H9 (cell line): ENCODE data around the gene SSBP2. TPM values are rescaled to one million over a fixed set of nuclear protein-coding genes. Genes with fewer than 3 reads are reported as not detected.

Experiments used
- DNase-seq: peaks from one replicate; pipeline ENCODE4 v3.0.0-alpha.2; 2017
- H2AFZ ChIP-seq: one replicate; pipeline ENCODE4 v1.6.1; 2013; ENCODE audit warnings: mild to moderate bottlenecking, low read length, control low read depth, moderate library complexity
- H2AK5ac ChIP-seq: 2 replicates; pipeline ENCODE4 v1.6.1; 2013; ENCODE audit warnings: low read length, control low read depth, mixed read lengths; ENCODE audit not compliant: insufficient read length
- H2BK120ac ChIP-seq: one replicate; pipeline ENCODE4 v1.6.1; 2013; ENCODE audit warnings: low read depth, mild to moderate bottlenecking, low read length, control low read depth, inconsistent platforms; ENCODE audit not compliant: poor library complexity, severe bottlenecking
- H2BK12ac ChIP-seq: 2 replicates; pipeline ENCODE4 v1.6.1; 2013; ENCODE audit warnings: low read length, control low read depth, mixed read lengths, low read depth; ENCODE audit not compliant: insufficient read length
- H2BK15ac ChIP-seq: 2 replicates; pipeline ENCODE4 v1.6.1; 2013; ENCODE audit warnings: low read depth, low read length, control low read depth
- H2BK20ac ChIP-seq: one replicate; pipeline ENCODE4 v1.6.1; 2013; ENCODE audit warnings: low read depth, mild to moderate bottlenecking, low read length, control low read depth, inconsistent platforms; ENCODE audit not compliant: poor library complexity, severe bottlenecking
- H2BK5ac ChIP-seq: 2 replicates; pipeline ENCODE4 v1.6.1; 2013; ENCODE audit warnings: low read length, control low read depth, mixed read lengths; ENCODE audit not compliant: insufficient read length
- H3K14ac ChIP-seq: 2 replicates; pipeline ENCODE4 v1.6.1; 2013; ENCODE audit warnings: low read length, control low read depth; ENCODE audit not compliant: insufficient read depth
- H3K18ac ChIP-seq: 2 replicates; pipeline ENCODE4 v1.6.1; 2013; ENCODE audit warnings: low read depth, mild to moderate bottlenecking, mixed read lengths, low read length, control low read depth; ENCODE audit not compliant: insufficient read length
- H3K23ac ChIP-seq: 2 replicates; pipeline ENCODE4 v1.6.1; 2013; ENCODE audit warnings: low read length, control low read depth, mixed read lengths, low read depth; ENCODE audit not compliant: insufficient read length
- H3K23me2 ChIP-seq: 2 replicates; pipeline ENCODE4 v1.6.1; 2013; ENCODE audit warnings: low read depth, mild to moderate bottlenecking, mixed read lengths, low read length, control low read depth; ENCODE audit not compliant: insufficient read length, poor library complexity, severe bottlenecking
- H3K27ac ChIP-seq: 2 replicates; pipeline ENCODE4 v1.5.1; 2013; ENCODE audit warnings: low read length, control low read depth, mixed read lengths, low read depth; ENCODE audit not compliant: insufficient read length
- H3K27me3 ChIP-seq: 2 replicates; pipeline ENCODE4 v1.6.1; 2013; ENCODE audit warnings: low read length, control low read depth, inconsistent platforms; ENCODE audit not compliant: insufficient read depth
- H3K4ac ChIP-seq: 2 replicates; pipeline ENCODE4 v1.6.1; 2013; ENCODE audit warnings: low read depth, mild to moderate bottlenecking, control low read depth, inconsistent platforms, low read length, moderate library complexity
- H3K4me1 ChIP-seq: 2 replicates; pipeline ENCODE4 v1.6.1; 2013; ENCODE audit warnings: low read length, control low read depth, inconsistent platforms; ENCODE audit not compliant: insufficient read depth
- H3K4me2 ChIP-seq: 2 replicates; pipeline ENCODE4 v1.6.1; 2013; ENCODE audit warnings: low read length, control low read depth, mixed read lengths; ENCODE audit not compliant: insufficient read length, insufficient read depth
- H3K56ac ChIP-seq: 2 replicates; pipeline ENCODE4 v1.6.1; 2013; ENCODE audit warnings: low read depth, mild to moderate bottlenecking, mixed read lengths, low read length, control low read depth; ENCODE audit not compliant: insufficient read length
- H3K79me1 ChIP-seq: 2 replicates; pipeline ENCODE4 v1.6.1; 2013; ENCODE audit warnings: low read depth, mild to moderate bottlenecking, moderate library complexity, low read length, control low read depth, inconsistent platforms; ENCODE audit not compliant: insufficient read depth, poor library complexity, severe bottlenecking
- H3K79me2 ChIP-seq: 2 replicates; pipeline ENCODE4 v1.6.1; 2013; ENCODE audit warnings: low read length, control low read depth, inconsistent platforms; ENCODE audit not compliant: insufficient read depth
- H3K9ac ChIP-seq: 2 replicates; pipeline ENCODE4 v1.6.1; 2013; ENCODE audit warnings: low read length, control low read depth, mixed read lengths; ENCODE audit not compliant: insufficient read length; ENCODE audit errors: extremely low read depth
- H3K9me3 ChIP-seq: one replicate; pipeline ENCODE4 v1.6.1; 2013; ENCODE audit warnings: low read depth, low read length, inconsistent platforms; ENCODE audit not compliant: control insufficient read depth
- H3T11ph ChIP-seq: one replicate; pipeline ENCODE4 v1.6.1; 2013; ENCODE audit warnings: mild to moderate bottlenecking, low read length, control low read depth, inconsistent platforms
- H4K20me1 ChIP-seq: one replicate; pipeline ENCODE4 v1.6.1; 2013; ENCODE audit not compliant: control insufficient read depth, insufficient read length, insufficient read depth
- H4K5ac ChIP-seq: 2 replicates; pipeline ENCODE4 v1.6.1; 2013; ENCODE audit warnings: low read depth, mild to moderate bottlenecking, mixed read lengths, low read length, control low read depth; ENCODE audit not compliant: insufficient read length
- H4K8ac ChIP-seq: replicated peaks from 2 replicates; pipeline ENCODE4 v1.6.1; 2013; ENCODE audit warnings: low read length, control low read depth, mixed read lengths, low read depth; ENCODE audit not compliant: insufficient read length
- H4K91ac ChIP-seq: 2 replicates; pipeline ENCODE4 v1.6.1; 2013; ENCODE audit warnings: low read depth, mild to moderate bottlenecking, moderate library complexity, mixed read lengths, low read length, control low read depth; ENCODE audit not compliant: insufficient read length
- H3K27ac Mint-ChIP-seq, 3 experiments: 2 replicates in 2 of 3; 3 replicates in 1 of 3; pipeline ENCODE4 v1.8.0; 2020 to 2021; ENCODE audit warnings: mixed read lengths in 3 of 3, mild to moderate bottlenecking in 1 of 3, moderate library complexity in 1 of 3
- H3K27me3 Mint-ChIP-seq: 2 replicates; pipeline ENCODE4 v1.8.0; 2021; ENCODE audit warnings: low read depth, mild to moderate bottlenecking, moderate library complexity, mixed read lengths
- H3K36me3 Mint-ChIP-seq, 3 experiments: 2 replicates in 2 of 3; 3 replicates in 1 of 3; pipeline ENCODE4 v1.8.0; 2020 to 2021; ENCODE audit warnings: low read depth in 3 of 3, mixed read lengths in 3 of 3; ENCODE audit not compliant: insufficient read depth in 1 of 3
- H3K4me1 Mint-ChIP-seq, 2 experiments: 2 replicates each; pipeline ENCODE4 v1.8.0; 2020; ENCODE audit warnings: mixed read lengths in 2 of 2
- H3K4me3 Mint-ChIP-seq, 2 experiments: 2 replicates in 1 of 2; 3 replicates in 1 of 2; pipeline ENCODE4 v1.8.0; 2020 to 2021; ENCODE audit warnings: mild to moderate bottlenecking in 2 of 2, mixed read lengths in 2 of 2, moderate library complexity in 1 of 2
- H3K9me3 Mint-ChIP-seq, 2 experiments: 2 replicates in 1 of 2; 3 replicates in 1 of 2; pipeline ENCODE4 v1.8.0; 2020; ENCODE audit warnings: mild to moderate bottlenecking in 2 of 2, mixed read lengths in 2 of 2, moderate library complexity in 1 of 2
- CTCF ChIP-seq: fragments of 200-600 bp; sonication (generic); conservative IDR thresholded peaks from 3 replicates; pipeline ENCODE4 v1.8.0; 2021; ENCODE audit warnings: antibody characterized with exemption, mild to moderate bottlenecking
- WGBS: extraction: QIAGEN DNeasy Blood & Tissue Kit; methylation state at CpG from one replicate; pipeline ENCODE4 v1.1.7; 2013; ENCODE audit warnings: missing lambda C conversion rate, low lambda C conversion rate, mixed read lengths; ENCODE audit not compliant: insufficient read length; ENCODE audit errors: extremely low coverage; 5-methylcytosine and 5-hydroxymethylcytosine counted together
- total RNA-seq: library from RNA; stranded (reverse); gene quantifications from 2 replicates; pipeline ENCODE4 v1.2.1, GENCODE V29; 2021

The SSBP2 gene
- total RNA-seq, 1 experiment from 2014 or later, result 35.6 TPM

DNA sequence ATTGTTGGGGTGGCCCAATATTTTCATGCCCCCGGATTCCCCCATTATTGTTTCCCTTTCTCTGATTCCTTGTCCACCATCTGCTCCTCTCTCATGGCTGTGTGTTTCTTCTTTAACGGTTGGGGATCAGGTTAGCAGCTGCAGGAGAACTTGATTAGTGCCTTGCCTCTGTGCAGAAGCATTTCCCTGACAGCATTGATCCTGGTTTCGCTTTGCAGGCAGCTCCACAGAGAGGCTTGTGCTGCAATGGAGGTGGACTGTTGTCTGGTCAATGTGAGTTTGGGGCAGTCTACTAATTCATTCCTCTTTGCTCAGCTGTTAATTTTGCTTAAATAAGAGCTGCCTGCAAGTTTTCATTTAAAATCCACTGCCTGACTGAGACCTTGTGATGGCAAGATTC lies 32.5 kb upstream of the SSBP2 start:
- no peaks in the 10 kb centered on the region for H3K9me3 ChIP-seq
- H2AFZ ChIP-seq, result no peak overlapping the region
- H4K5ac ChIP-seq, result no peak overlapping the region

More for the DNA sequence above, 32.5 kb upstream of the SSBP2 start:
- Histone ChIP-seq H3K27me3 (no peaks in the 10 kb centered on the region), H2BK120ac (no peak overlapping the region), H3K79me1 (no peaks in the 10 kb centered on the region), H4K20me1 (no peaks in the 10 kb centered on the region), H4K8ac (no peak overlapping the region), H3K23me2 (no peaks in the 10 kb centered on the region), H3K9ac (no peak overlapping the region), H2BK5ac (no peak overlapping the region), H2BK20ac (no peak overlapping the region), H3K79me2 (no peaks in the 10 kb centered on the region), H4K91ac (no peak overlapping the region), H3K4me1 (peaks cover 6% of the 10 kb centered on the region; the same call in 1 of the 2 replicates), H2AK5ac (no peak overlapping the region), H3K23ac (no peak overlapping the region), H3T11ph (no peak overlapping the region), H3K4ac (no peak overlapping the region), H3K4me2 (no peak overlapping the region), H2BK12ac (no peak overlapping the region), H2BK15ac (no peak overlapping the region), H3K18ac (no peak overlapping the region), H3K14ac (no peak overlapping the region), H3K56ac (no peak overlapping the region), H3K27ac (no peak overlapping the region)
- Mint-ChIP-seq H3K36me3 (peaks cover 0 to 9% (median 0%) of the 10 kb centered on the region in 3 experiments; a peak in 4 of 7 replicates), H3K4me3 (no peak overlapping the region), H3K27me3 (no peaks in the 10 kb centered on the region), H3K27ac (peak overlapping the region in 2 of 3 experiments; percentile 4 to 24; a peak in 3 of 7 replicates), H3K4me1 (peaks cover 27 to 29% of the 10 kb centered on the region in 2 experiments), H3K9me3 (peaks cover 0 to 12% of the 10 kb centered on the region in 2 experiments; a peak in 4 of 5 replicates)
- TF ChIP-seq CTCF, result no peak
- DNase-seq, result no peak
- no CpG with 5 or more reads among the region's 3 CpGs for WGBS
